Hepatocyte (in vitro differentiated cells): ENCODE data around the gene CCBE1. TPM values are rescaled to one million over a fixed set of nuclear protein-coding genes. Genes with fewer than 3 reads are reported as not detected.

ENCODE experiments used
- DNase-seq: peaks from one replicate; pipeline ENCODE4 v3.0.0-alpha.2; 2016; ENCODE audit warnings: low spot score
- H2AFZ ChIP-seq: fragments of 200-600 bp; sonication (generic); 2 replicates; pipeline ENCODE4 v1.6.0; 2016; ENCODE audit warnings: antibody characterized with exemption, mild to moderate bottlenecking
- H3K27ac ChIP-seq: fragments of 200-600 bp; sonication (generic); 2 replicates; pipeline ENCODE4 v1.5.1; 2016; ENCODE audit warnings: mild to moderate bottlenecking
- H3K27me3 ChIP-seq: fragments of 200-600 bp; sonication (generic); 2 replicates; pipeline ENCODE4 v1.6.1; 2016
- H3K36me3 ChIP-seq: fragments of 200-600 bp; sonication (generic); replicated peaks from 2 replicates; pipeline ENCODE4 v1.5.1; 2016; ENCODE audit warnings: low read depth; ENCODE audit not compliant: insufficient read depth
- H3K4me1 ChIP-seq: fragments of 200-600 bp; sonication (generic); 2 replicates; pipeline ENCODE4 v1.5.1; 2016; ENCODE audit warnings: mild to moderate bottlenecking, moderate library complexity; ENCODE audit not compliant: insufficient read depth
- H3K4me2 ChIP-seq: fragments of 200-600 bp; sonication (generic); 2 replicates; pipeline ENCODE4 v1.6.0; 2016
- H3K4me3 ChIP-seq: fragments of 200-600 bp; sonication (generic); 2 replicates; pipeline ENCODE4 v1.5.1; 2016; ENCODE audit warnings: mild to moderate bottlenecking
- H3K79me2 ChIP-seq: fragments of 200-600 bp; sonication (generic); 2 replicates; pipeline ENCODE4 v1.6.0; 2017; ENCODE audit warnings: mild to moderate bottlenecking
- H3K9me2 ChIP-seq: fragments of 200-600 bp; sonication (generic); replicated peaks from 2 replicates; pipeline ENCODE4 v1.6.0; 2017; ENCODE audit warnings: mild to moderate bottlenecking; ENCODE audit not compliant: insufficient read depth
- H3K9me3 ChIP-seq: fragments of 200-600 bp; sonication (generic); 2 replicates; pipeline ENCODE4 v1.5.1; 2016; ENCODE audit warnings: low read depth, mild to moderate bottlenecking
- H4K20me1 ChIP-seq: fragments of 200-600 bp; sonication (generic); 2 replicates; pipeline ENCODE4 v1.6.0; 2016; ENCODE audit warnings: mild to moderate bottlenecking; ENCODE audit not compliant: insufficient read depth, poor library complexity, severe bottlenecking
- EZH2 ChIP-seq: fragments of 200-600 bp; sonication (generic); IDR thresholded peaks from 2 replicates; pipeline ENCODE4 v1.6.1; 2016; ENCODE audit warnings: antibody characterized with exemption, mild to moderate bottlenecking, borderline replicate concordance
- EZH2phosphoT487 ChIP-seq: fragments of 200-600 bp; sonication (generic); IDR thresholded peaks from one replicate; pipeline ENCODE4 v1.6.1; 2018; ENCODE audit warnings: antibody characterized with exemption, mild to moderate bottlenecking, low read depth, moderate library complexity; ENCODE audit not compliant: unreplicated experiment, severe bottlenecking
- WGBS: methylation state at CpG from one replicate; pipeline ENCODE4 v1.1.6; 2016; ENCODE audit warnings: low lambda C conversion rate; ENCODE audit errors: missing lambda C conversion rate; 5-methylcytosine and 5-hydroxymethylcytosine counted together
- polyA plus RNA-seq: library from polyadenylated mRNA; unstranded; fragments of >200 nt; fragmentation: Nextera tagmentation; extraction: Ambion mirVana; gene quantifications from 2 replicates; pipeline ENCODE4 v1.2.1, GENCODE V29; 2016
- total RNA-seq: library from RNA; depleted of rRNA; stranded (reverse); fragments of >200 nt; gene quantifications from 2 replicates; pipeline ENCODE4 v1.2.3, GENCODE V29; 2014
- TF ChIP-seq, protein P1 (sequence below): fragments of 200-600 bp; sonication (generic); IDR thresholded peaks from 2 replicates; pipeline ENCODE4 v1.5.1; 2016; ENCODE audit warnings: antibody characterized with exemption, mild to moderate bottlenecking; ENCODE audit not compliant: poor library complexity

The CCBE1 gene
- total and polyA plus RNA-seq, 2 experiments from 2014 or later = 3.1 to 9.2 TPM

DNA sequence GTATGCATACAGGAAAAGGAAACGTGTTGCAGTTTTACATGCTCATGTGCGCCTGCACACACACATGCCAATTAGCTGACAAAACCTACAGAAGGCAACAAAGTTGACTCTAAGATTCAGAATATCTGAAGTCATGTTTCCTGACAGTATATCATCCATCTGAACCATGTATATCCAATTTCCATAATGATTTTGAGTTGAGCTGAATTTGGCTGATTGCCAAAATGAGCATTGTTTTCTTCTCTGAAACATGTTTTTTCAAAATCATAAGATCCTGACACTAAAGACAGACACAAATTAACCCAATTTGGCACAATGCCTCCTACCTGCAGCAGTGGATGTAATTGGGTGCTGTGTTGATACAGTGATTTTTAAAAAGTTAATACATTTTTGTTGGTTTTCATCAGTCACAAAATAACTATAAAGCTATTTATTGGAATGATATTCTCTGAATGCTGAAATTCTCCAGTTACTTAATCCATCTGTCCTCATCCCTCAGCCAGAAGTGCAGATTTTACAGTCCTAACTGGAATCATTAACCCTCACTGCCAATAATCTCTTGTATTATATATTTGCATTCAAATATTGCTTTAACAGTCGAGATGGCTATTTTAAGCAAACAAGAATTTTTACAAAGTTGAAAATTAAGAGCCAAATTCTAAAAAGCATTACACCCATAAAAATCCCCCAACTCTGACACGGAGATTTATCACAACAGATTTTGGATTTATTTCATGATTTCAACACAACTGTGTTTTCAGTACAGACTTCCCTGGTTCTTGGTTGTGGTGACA is 176.5 kb downstream of the CCBE1 start:
- H3K9me3 ChIP-seq = no peaks in the 10 kb centered on the region
- H3K4me2 ChIP-seq = no peak overlapping the region
- H3K27ac ChIP-seq = no peak overlapping the region
- H4K20me1 ChIP-seq = no peaks in the 10 kb centered on the region
- TF ChIP-seq EZH2phosphoT487 (no peak), EZH2 (no peak)
- TF ChIP-seq, protein P1, sequence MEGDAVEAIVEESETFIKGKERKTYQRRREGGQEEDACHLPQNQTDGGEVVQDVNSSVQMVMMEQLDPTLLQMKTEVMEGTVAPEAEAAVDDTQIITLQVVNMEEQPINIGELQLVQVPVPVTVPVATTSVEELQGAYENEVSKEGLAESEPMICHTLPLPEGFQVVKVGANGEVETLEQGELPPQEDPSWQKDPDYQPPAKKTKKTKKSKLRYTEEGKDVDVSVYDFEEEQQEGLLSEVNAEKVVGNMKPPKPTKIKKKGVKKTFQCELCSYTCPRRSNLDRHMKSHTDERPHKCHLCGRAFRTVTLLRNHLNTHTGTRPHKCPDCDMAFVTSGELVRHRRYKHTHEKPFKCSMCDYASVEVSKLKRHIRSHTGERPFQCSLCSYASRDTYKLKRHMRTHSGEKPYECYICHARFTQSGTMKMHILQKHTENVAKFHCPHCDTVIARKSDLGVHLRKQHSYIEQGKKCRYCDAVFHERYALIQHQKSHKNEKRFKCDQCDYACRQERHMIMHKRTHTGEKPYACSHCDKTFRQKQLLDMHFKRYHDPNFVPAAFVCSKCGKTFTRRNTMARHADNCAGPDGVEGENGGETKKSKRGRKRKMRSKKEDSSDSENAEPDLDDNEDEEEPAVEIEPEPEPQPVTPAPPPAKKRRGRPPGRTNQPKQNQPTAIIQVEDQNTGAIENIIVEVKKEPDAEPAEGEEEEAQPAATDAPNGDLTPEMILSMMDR = no peak
- H2AFZ ChIP-seq = no peak overlapping the region
- H3K27me3 ChIP-seq = no peaks in the 10 kb centered on the region
- WGBS = 85% methylated on average over 4 of the region's 4 CpGs
- no peak overlapping the region for H3K4me3 ChIP-seq
- no peak for DNase-seq
- H3K79me2 ChIP-seq = no peaks in the 10 kb centered on the region
- no peaks in the 10 kb centered on the region for H3K9me2 ChIP-seq
- H3K4me1 ChIP-seq = peaks cover 10% of the 10 kb centered on the region
- H3K36me3 ChIP-seq = no peaks in the 10 kb centered on the region

DNA sequence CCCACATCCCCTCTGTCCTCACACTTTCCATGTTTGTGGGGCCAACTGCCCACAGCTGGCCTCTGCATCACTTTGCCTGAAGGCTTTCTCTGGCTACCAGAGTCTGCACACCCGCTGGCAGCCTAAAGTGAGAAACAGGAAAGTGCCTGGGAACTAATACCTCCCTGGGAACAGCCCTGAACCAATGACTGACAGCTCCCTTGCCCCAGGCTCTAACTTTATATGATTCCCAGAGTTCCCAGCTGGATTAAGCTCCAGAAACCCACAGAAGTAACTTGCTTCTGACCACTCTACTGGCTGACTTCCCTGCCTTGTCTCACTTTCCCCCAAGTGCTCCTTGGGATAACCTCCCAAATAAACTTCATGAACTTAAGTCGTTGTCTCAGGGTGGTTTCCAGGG is 178.5 kb downstream of the CCBE1 start:
- Histone ChIP-seq H3K4me2 (no peak overlapping the region), H3K27ac (no peak overlapping the region), H3K9me3 (no peaks in the 10 kb centered on the region), H4K20me1 (no peaks in the 10 kb centered on the region), H3K4me3 (no peak overlapping the region), H2AFZ (no peak overlapping the region), H3K79me2 (no peaks in the 10 kb centered on the region), H3K36me3 (no peaks in the 10 kb centered on the region), H3K9me2 (no peaks in the 10 kb centered on the region), H3K4me1 (peaks cover 17% of the 10 kb centered on the region), H3K27me3 (peaks cover 3% of the 10 kb centered on the region)
- 56% methylated on average over 2 of the region's 2 CpGs for WGBS
- no peak for TF ChIP-seq EZH2phosphoT487
- TF ChIP-seq, protein P1 = no peak
- TF ChIP-seq EZH2 = no peak
- DNase-seq = no peak

DNA sequence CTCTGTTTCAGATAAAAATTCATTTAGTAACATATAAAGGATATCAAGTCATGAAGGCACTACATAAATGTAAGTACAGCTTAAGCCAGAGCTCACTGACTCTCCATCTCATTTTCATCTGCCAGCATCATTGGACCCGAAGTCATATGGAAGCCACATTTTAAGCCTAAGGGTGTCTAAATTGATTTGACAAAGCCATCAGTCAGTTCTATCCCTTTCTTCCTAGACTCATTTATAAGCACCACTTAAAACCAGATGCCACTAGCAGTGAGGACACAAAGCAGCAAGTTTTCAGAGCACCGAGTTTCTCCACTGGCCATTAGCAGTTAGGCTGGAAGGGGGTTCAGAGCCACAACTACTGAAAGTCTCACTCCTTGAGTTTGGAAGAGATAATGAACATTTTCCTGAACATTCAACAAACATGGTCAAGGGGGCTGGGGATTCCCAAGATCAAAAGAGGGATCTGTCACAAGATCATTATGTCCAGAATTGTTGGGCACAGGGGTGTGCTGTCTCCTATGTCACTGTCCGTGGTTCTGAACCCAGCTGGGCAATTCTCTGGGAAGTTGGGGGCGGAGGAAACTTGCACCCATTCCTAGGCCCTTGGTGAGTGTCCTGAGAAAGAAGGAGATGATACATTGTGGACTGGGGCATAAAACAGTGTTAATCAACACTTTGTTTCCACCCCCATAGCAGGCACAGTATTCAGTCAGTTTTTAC is 179.6 kb downstream of the CCBE1 start:
- peak; percentile 40 for DNase-seq
- no peaks in the 10 kb centered on the region for H3K79me2 ChIP-seq
- 57% methylated on average over 4 of the region's 4 CpGs for WGBS

More for the DNA sequence above, 179.6 kb downstream of the CCBE1 start:
- peaks cover 17% of the 10 kb centered on the region for H3K4me1 ChIP-seq
- H4K20me1 ChIP-seq = no peaks in the 10 kb centered on the region
- H3K27me3 ChIP-seq = peaks cover 9% of the 10 kb centered on the region
- no peak overlapping the region for H3K27ac ChIP-seq
- H2AFZ ChIP-seq = no peak overlapping the region
- TF ChIP-seq, protein P1 = no peak
- TF ChIP-seq EZH2 = no peak
- TF ChIP-seq EZH2phosphoT487 = no peak
- H3K4me3 ChIP-seq = no peak overlapping the region
- peak overlapping the region; percentile 50 for H3K4me2 ChIP-seq
- no peaks in the 10 kb centered on the region for H3K9me3 ChIP-seq
- no peaks in the 10 kb centered on the region for H3K36me3 ChIP-seq
- no peaks in the 10 kb centered on the region for H3K9me2 ChIP-seq
